Activated effector memory CD4-positive, alpha-beta T cell treated with anti-CD3 and anti-CD28 coated beads, Interleukin-2, amount 50 U/mL, for 16 hours (primary cell): Measurements from ENCODE around the gene LYZL2.
"Not testable (repeated sequence)": the region's sequence is repeated elsewhere in the genome, so short reads cannot be mapped to it uniquely, and the experiment has no call there.

ENCODE experiments used
- DNase-seq: peaks from one replicate; pipeline ENCODE4 v3.0.0-alpha.2; 2020

Gene LYZL2

DNA sequence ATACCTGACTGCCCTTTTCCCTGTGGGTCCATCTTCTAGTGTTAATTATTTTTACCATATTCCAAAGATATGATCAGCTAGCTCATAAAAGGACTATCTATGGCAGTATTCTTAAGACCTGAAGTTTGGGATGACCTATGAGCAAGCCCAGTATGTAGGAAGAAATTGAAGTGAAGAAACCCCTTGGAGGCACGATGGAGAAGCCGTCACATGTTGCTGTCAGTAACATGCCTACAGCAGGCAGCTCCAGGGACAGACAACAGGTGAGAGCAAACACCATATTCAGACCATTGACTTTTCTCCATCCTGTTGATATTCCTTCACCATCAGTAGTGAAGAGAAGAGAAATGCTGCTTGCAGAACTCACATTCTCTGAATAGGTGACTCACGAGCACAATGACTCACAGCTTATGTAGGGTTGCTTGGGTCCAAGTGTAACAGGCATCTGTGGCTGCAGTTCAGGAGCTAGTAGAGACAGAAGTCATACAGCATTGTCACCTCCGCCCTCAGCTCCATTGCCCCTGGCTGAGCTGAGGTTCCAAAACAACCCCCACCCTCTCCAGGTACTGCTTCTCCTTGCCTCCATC, 8.4 kb upstream of the LYZL2 start:
- DNase-seq, result no peak

DNA sequence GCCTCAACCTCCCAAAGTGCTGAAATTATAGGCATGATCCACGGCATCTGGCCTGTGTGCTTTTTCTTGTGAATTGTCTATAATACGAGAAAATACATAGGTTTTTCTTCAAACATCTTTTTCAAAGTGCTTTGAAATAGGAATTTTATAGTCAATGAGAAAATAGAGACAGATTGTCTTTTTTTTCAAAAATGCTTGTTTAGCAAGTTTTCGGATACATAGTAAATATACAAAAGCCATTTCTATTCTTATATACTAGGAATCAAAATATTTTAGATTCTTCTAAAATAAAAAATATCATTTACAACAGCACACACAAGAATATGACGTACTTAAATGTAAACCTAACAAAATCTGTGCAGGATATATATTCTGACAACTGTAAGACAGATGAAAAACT, 1.6 kb upstream of the LYZL2 start:
- no peak for DNase-seq

DNA sequence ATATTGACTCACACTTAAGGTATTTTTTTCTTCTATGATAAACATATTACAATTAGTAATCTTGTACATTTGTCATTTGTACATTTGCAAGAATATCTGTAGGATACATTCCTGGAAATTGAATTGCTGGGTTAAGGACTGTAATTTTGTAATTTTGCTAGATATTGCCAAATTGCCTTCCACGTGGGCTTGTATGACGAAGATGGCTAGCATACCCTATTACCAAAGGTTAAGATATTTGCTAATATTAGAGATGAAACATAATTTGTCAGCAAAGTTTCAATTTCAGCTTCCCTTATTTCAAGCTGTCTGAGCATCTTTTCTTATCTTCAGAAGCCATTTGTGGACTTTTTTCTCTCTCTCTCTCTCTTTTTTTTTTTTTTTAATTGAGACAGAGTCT, 1.0 kb upstream of the LYZL2 start:
- no peak for DNase-seq

DNA sequence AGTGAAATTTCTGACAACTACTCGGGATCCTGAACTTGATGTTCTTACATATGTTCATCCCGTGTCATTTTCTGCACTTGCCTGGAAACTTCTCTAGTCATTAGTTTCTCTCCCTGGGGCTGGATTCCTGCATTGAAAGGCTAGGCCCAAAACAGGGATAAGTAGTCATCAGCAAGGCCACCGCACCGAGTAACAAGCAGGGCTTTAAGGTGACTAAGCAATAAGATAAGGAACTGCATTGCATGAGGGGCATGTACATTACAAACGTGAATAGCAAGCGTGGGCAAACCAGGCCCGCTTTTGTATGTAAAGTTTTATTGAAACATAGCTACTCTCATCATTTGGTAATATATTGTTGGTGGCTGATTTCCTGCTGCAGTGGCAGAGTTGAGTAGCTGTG, 977 bp downstream of the LYZL2 start:
- DNase-seq, result not testable (repeated sequence)

DNA sequence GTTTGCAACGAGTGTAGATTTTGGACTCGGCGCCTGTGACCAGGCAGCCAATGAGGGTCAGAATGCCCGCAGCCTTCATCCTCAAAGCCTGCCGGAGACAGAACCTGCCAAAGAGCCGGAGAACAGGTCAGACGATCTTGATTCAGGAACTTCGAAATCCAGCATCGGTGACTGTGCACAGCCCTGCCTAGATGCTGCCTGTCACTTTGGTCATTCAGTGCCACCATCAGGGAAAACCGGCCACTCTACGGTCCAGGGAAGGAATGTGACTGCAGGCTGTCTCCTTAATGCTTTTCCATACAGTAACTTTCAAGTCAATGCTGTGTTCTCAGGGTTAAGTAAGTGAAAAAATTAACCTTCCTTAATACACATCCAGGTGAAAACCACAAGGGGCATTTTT, 2.7 kb downstream of the LYZL2 start:
- DNase-seq, result not testable (repeated sequence)

DNA sequence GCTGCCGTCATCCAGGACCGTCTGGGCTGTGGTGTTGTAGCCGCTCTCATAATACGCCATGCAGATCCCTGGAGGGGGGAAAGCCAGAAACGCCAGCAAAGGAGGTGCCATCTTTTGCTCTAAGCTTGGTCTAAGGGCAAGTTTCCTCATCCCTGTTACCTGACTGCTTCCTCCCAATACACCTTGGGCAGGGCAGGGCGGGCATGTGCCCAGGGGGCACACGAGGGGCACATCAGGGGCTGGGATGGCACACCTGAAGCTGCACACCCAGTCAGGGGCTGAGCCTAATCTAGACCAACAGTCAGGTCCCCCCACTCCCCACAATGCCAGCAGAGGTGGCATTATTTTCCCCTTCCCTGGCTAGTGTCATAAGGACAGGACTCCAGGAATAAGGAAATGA, 3.4 kb downstream of the LYZL2 start:
- DNase-seq, result not testable (repeated sequence)

DNA sequence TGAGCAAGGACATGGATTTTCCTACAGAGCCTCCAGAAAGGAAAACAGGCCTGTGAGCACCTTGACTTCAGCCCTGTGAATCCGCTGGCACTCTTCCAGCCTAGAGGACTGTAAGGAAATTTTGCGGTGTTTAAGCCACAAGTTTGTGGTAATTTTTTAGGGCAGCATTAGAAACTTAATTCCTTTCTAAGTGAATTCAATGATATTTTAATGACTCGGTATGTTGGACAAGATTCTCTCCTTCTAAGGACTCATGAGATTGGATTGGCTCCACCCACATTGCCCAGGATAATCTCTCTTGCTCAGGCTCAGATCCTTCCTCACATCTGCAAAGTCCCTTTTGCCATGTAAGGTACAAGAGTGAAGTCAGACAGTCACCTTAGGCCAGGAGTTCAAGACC, 4.5 kb downstream of the LYZL2 start:
- no peak for DNase-seq

DNA sequence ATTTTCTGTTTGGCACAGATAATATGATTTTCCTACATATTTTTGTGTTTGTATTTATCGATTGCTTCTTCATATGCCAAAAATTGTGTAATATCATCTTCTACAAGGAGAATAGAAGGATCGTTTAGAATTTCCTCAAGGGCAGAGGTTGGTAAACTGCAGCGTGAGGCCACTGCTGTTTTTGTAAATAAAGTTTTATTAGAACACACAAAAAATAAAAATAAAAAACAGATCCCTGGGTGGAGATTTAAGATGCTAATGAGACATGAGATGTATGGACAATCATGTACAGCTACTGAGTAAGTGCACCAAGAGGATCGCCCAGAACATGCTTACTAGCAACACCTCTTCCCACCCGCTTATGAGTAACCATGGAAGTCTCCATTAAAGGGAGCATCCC, 9.6 kb downstream of the LYZL2 start:
- no peak for DNase-seq

DNA sequence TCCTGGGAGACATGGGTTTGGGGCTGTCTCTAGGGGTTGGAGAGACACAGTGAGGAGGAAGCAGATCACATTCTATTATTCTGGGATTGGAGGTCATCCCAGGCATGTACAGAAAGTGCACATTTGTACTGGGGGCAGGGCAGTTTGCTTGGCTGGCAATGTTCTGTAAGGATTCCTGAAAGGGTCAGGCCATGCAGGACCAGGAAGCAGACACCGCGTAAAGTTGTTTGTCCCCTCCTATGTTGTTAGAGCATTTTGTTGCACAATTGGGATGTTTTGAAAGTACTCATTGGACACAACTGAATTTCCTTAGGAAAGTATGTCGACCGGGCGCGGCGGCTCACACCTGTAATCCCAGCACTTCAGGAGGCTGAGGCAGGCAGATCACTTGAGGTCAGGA, 12.5 kb downstream of the LYZL2 start:
- no peak for DNase-seq

DNA sequence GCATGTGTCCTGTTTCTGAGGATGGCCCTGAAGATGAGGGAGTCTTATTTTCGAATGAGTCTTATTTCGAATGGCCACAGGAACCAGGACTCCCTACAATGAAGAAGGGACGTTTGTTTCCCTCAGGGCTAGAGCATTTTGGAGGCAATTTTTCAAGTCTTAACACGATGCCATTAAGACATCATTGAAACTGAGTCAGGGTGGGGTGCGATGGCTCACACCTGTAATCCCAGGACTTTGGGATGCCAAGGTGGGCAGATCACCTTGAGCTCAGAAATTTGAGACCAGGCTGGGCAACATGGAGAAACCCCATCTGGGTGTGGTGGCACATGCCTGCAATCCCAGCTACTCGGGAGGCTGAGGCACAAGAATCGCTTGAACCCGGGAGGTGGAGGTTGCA, 18.5 kb downstream of the LYZL2 start:
- not testable (repeated sequence) for DNase-seq

DNA sequence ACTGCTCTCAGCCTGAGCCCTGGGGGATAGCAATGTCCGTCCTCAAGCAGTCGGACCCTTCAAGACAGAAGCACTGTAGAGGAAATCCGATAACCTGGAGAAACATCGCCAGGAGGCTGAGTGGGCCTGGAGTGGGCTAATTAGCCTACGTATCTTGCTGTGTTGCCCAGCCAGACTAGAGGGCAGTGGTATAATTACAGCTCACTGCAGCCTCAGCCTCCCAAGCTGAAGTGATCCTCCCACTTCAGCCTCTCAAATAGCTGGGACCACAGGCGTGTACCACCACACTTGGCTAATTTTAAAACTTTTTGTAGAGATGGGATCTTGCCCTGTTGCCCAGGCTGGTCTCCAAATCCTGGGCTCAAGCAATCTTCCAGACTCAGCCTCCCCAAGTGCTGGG, 21.7 kb downstream of the LYZL2 start:
- no peak for DNase-seq

DNA sequence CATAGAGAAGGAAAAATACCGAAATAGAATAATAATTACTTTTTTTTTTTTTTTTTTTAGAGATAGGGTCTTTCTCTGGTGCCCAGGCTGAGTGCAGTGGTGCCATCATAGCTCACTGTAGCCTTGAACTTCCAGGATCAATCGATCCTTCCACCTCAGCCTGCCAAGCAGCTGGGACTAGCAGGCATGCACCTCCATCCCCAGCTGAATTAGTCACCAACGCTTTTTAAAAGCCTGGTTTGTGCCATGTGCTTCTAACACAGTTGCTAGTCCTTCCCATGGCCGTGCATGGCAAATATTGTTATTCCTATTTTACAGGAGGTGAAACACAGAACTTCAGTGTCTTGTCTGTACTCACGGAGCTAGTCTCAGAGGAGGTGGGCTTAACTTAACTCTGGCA, 23.2 kb downstream of the LYZL2 start:
- no peak for DNase-seq

DNA sequence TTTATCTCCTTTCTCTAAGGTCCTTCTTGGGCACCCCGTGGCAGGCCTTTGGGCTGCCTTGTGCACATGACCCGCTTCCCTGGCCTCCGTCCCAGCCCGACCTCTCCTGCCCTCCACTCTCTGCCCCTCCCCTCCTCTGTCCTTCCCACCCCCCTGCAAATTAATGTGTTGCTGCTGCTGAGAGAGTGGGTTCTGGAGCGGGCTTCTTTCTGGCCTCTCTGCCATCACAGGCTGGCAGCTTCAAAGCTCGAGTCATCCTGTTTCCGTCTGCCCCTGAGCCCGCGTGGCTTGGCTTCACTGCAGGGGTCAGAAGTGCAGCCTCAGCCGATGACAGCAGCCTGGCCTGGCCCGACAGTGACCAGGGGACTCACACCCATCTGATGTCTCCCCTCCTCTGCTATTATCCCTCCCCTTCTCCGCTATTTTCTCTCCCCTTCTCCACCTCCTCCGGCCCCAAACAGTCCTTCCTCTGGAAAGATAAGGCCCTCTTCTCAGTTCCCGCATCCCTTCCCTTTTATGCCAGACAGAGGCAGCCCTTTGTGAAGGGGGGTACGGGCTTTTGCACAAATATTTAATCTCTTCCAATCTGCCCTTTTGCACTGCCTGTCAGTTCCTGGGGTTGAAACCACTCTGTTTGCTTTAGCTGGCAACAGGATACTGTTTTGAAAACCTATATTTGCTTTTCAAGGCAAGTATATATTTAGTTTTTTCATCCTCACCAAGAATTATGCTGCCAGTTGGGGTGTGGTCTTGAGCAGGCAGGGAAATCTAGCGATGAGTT, 24.0 kb downstream of the LYZL2 start:
- not testable (repeated sequence) for DNase-seq

DNA sequence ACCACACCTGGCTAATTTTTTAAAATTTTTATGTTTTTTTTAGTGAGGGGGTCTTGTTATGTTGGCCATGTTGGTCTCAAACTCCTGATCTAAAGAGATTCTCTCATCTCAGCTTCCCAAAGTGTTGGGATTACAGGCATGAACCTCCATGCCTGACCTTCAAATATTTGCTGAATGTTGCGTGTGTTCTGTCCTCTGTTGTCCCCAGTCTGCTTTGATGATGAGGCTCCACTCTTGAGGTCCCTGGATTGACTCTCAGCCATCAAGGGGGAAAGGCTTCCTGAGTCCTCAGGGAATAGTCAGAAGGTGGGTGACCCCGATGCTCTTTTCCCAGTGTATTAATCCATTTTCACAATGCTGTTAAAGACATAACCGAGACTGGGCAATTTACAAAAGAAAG, 26.0 kb downstream of the LYZL2 start:
- DNase-seq, result no peak

DNA sequence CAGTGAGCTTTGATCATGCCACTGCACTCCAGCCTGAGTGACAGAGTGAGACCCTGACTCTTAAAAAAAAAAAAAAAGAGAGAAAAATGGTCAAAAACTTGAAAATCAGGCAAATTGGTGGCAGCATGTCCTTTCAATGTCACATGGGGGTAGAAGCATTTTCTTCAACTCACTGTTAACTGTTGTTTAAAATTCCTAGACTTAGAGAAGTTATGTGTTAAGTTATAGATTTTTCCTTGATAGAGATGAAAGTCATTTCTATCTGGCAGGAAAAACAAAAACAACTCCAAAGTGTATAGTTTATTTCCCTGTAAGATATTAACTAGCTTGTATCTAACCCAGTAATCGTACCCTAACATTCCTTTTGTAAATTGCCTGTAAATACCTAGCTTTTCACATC, 26.8 kb downstream of the LYZL2 start:
- DNase-seq, result no peak

DNA sequence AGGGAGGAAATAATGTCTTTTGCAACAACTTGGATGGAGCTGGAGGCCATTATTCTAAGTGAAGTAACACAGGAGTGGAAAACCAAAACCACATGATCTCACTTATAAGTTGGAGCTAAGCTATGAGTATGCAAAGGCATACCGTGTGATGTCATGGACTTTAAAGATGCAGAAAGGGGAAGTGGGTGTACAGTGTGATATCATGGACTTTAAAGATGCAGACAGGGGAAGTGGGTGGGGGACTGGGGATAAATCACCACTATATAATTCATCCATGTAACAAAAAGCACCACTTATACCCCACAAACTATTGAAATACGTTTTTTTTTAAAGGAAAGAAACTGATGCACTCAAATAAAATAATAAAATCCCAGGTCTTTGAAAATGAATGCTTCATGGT, 29.5 kb downstream of the LYZL2 start:
- DNase-seq, result no peak

DNA sequence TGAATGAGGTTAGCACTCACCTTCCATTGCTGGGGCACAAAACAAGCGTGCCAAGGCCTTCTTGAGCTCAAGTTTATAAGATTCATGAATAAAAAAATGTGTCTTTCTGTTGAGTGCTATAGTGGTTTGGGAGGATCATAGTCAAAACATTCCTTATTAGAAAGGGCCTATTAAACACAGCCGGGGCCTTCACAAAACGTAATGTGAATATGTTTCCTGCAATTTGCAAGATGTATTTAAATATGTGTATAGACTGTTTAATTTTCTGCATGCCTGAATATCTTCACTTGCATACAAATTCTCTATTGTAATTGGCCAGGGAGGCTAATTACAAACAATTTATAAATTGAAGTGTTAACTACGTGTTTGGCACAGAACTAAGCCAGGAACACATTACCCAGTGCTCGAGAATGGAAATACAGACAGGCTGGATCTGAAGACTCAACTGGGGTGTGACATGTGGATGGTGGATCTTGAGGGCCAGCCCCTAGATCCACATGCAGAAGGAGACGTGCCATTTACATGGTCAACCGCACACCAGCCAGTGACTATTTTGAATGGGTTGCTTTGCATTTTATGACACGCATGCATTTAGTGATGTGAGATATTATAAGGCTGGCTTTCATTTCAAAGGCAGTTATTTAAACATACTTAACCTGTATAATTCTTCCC, 31.3 kb downstream of the LYZL2 start:
- DNase-seq, result no peak

DNA sequence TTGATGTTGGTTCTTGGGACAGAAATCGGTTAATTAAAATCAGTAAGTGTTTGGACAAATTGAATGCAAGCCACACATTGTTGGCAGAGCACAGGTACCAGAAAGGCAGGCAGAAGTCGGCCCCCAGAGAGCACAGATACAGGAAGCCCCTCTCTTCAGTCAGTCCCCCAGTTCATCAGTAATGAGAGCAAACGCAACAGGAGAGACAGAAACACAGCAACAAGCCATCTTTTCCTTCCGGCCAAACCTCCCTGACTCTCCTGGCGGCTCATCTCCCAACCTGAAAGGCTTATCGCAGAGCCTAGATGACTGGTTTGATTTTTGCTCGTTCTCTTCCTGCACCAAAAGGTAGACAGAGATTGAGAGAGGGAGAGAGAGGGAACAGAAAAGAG, 32.1 kb downstream of the LYZL2 start:
- DNase-seq, result not testable (repeated sequence)

DNA sequence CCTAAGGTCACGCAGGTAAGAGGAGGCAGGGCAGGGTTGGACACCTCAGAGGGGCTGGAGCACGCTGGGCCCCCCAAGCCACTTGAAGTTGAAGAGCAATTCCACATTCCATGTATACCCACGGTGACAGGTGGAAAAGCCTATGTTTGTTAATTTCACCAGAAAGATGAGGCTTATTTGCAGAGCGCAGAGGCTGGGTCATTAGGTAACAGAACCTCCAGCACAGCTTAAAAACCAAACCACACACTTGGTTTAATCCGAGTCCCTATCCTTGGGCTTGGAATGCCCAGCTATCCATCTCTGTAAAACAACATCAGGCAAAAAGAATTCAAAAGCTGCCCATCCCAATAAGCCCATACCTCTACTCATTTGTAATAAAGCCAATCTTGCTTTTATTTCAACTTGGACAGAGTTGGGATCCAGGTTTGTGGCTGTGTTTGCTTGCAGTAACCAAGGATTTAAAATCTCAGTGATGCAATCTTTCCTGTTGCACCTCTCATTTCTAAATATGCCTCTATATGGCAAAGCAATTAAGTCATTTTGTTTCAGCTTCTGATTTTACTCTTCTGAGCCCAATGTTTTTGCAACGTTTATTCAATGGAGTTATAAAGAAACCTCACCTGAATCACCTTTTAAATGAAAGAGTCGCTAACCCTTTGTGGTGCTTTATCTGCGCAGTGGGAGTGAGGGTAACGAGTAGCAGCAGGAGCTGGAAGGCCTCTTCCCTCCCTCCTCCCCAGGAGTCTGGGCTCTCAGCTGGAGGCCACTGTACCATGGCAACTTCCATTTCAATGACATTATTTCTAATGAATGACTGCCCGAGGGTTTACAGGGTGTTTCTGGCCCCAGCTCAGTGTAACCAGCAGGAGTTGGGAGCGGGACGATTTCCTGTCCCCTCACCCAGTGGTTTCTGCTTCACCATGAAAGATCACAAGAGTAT, 32.8 kb downstream of the LYZL2 start:
- not testable (repeated sequence) for DNase-seq

DNA sequence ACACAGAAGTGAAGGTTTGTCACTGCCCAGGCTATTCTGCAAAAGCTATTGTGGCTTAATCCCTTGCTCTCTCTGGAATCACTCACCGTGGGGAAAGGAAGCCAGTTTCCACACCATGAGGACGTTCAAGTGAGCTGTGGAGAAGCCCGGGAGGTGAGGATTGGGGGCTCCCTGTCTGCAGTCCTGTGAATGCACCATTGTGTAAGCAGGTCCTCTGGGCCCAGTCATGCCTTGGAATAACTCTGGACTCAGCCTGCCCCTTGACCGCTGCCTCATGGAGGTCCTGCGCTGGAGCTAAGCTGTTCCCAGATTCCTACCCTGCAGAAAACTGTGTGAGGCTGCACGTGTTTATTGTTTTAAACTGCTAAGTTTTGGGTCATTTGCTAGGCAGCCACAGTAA, 33.5 kb downstream of the LYZL2 start:
- no peak for DNase-seq

DNA sequence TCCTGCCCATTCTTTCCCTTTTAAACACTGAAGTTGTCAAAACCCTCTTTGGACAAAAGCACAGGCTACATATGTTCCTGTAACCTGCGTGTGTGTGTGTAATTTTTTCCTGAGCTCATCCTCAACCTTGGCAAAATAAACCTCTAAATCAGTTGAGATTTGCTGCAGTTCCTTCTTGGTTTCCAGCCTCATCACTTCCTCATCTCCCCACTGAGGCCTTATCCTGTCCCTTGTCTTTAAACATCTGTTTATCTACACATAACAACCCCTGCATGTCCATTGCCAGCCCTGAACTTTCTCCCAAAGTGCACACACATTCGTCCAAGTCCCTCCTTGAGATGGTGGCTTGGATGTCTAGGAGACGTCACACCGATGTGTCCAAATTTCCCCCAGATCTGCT, 35.5 kb downstream of the LYZL2 start:
- DNase-seq, result no peak

DNA sequence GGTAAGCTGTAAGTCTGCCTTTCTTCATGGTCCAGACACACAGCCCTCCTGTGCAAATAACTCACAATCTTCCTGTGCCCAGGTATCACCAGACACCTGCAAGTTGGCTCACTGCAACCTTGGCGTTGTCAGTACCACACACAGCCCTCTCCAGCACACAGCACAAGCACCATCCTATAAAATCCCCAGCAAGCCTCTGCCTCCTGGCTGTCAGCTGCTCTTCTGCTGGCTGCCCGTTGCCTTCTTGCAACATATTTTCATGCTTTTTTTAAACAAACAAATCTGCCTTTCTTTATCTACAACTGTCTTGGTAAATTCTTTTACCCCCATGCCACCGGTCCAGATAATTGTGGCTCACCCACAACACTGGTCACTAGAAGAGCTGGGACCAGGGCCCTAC, 36.8 kb downstream of the LYZL2 start:
- not testable (repeated sequence) for DNase-seq

DNA sequence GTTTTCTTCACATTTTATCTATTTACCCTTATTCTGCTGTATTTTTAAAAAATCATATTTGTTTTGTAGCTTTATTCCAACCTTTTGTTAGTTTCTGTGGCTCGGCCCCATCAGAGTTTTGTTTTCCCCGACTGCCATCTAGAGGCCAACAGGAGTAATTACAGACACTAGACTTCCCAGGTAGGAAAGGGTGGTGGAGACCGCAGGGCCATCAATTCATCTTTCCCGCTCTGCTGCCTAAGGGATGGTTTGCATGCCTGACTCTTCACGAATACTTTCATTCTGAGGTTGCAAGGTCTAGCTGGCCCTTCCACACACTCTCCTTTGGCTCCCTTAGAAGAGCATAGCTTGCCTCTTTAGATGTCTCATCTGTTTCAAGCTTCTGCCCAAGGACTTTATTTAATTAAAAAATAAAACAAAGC, 38.3 kb downstream of the LYZL2 start:
- DNase-seq, result no peak
